WTC11 (cell line): ENCODE results near the gene AKNAD1. TPM values are rescaled to one million over a fixed set of nuclear protein-coding genes. Genes with fewer than 3 reads are reported as not detected.

Experiments
- ATAC-seq: fragments of 200-7000 bp; cut with Tn5 transposase; 2 replicates; pipeline ENCODE4 v1.10.0; 2021; ENCODE audit warnings: mild to moderate bottlenecking, moderate library complexity
- CTCF ChIA-PET: fragments of 300-600 bp; sonication (Branson Sonifier 250); formaldehyde crosslinking; loops from one replicate; lab custom pipeline; 2021; ENCODE audit warnings: antibody characterized with exemption; lab: Charles Lee
- POLR2A ChIA-PET: fragments of 350-600 bp; sonication (Branson Sonifier 250); formaldehyde crosslinking; loops from one replicate; lab custom pipeline; 2021; ENCODE audit warnings: antibody characterized with exemption; lab: Charles Lee
- DNase-seq: peaks from one replicate; pipeline ENCODE4 v3.0.0; 2021; ENCODE audit warnings: low spot score
- H3K27ac Mint-ChIP-seq: 2 replicates; pipeline ENCODE4 v1.8.0; 2021; ENCODE audit warnings: mixed read lengths
- H3K27me3 Mint-ChIP-seq: 2 replicates; pipeline ENCODE4 v1.8.0; 2021; ENCODE audit warnings: low read depth, mild to moderate bottlenecking, moderate library complexity, mixed read lengths
- H3K36me3 Mint-ChIP-seq: 2 replicates; pipeline ENCODE4 v1.8.0; 2021; ENCODE audit warnings: mixed read lengths
- H3K4me1 Mint-ChIP-seq: 2 replicates; pipeline ENCODE4 v1.8.0; 2022; ENCODE audit warnings: mixed read lengths
- H3K4me3 Mint-ChIP-seq: 2 replicates; pipeline ENCODE4 v1.8.0; 2021; ENCODE audit warnings: mild to moderate bottlenecking, moderate library complexity, mixed read lengths
- H3K9me3 Mint-ChIP-seq: 2 replicates; pipeline ENCODE4 v1.8.0; 2021; ENCODE audit warnings: mixed read lengths
- ATF2 ChIP-seq: sonication (generic); formaldehyde crosslinking; IDR thresholded peaks from 2 replicates; pipeline ENCODE4 v1.8.1; 2022; ENCODE audit warnings: low read depth, missing genetic modification reagents, borderline replicate concordance
- ATF6 ChIP-seq: sonication (generic); formaldehyde crosslinking; IDR thresholded peaks from 2 replicates; pipeline ENCODE4 v1.8.1; 2023; ENCODE audit warnings: mild to moderate bottlenecking, missing genetic modification reagents
- CTCF ChIP-seq: fragments of 200-600 bp; IDR thresholded peaks from 2 replicates; pipeline ENCODE4 v1.8.0; 2022; ENCODE audit warnings: antibody characterized with exemption
- E2F5 ChIP-seq: sonication (generic); formaldehyde crosslinking; IDR thresholded peaks from 2 replicates; pipeline ENCODE4 v1.8.1; 2022; ENCODE audit warnings: mild to moderate bottlenecking, moderate library complexity, missing genetic modification reagents
- ELF4 ChIP-seq: sonication (generic); formaldehyde crosslinking; IDR thresholded peaks from 2 replicates; pipeline ENCODE4 v1.8.1; 2022; ENCODE audit warnings: low read depth, mild to moderate bottlenecking, moderate library complexity, missing genetic modification reagents
- ERG ChIP-seq: fragments of 250-450 bp; sonication (Bioruptor Pico); IDR thresholded peaks from 2 replicates; pipeline ENCODE4 v1.8.0; 2021; ENCODE audit warnings: mild to moderate bottlenecking
- ESRRA ChIP-seq: sonication (generic); formaldehyde crosslinking; IDR thresholded peaks from 2 replicates; pipeline ENCODE4 v1.8.1; 2022; ENCODE audit warnings: mild to moderate bottlenecking, missing genetic modification reagents, borderline replicate concordance
- ETV6 ChIP-seq: sonication (generic); formaldehyde crosslinking; IDR thresholded peaks from 2 replicates; pipeline ENCODE4 v1.8.1; 2022; ENCODE audit warnings: mild to moderate bottlenecking, missing genetic modification reagents
- IRF1 ChIP-seq: sonication (generic); formaldehyde crosslinking; IDR thresholded peaks from 2 replicates; pipeline ENCODE4 v1.8.0; 2023; ENCODE audit warnings: missing genetic modification reagents
- RELA ChIP-seq: sonication (generic); formaldehyde crosslinking; IDR thresholded peaks from 2 replicates; pipeline ENCODE4 v1.8.1; 2022; ENCODE audit warnings: missing genetic modification reagents, mild to moderate bottlenecking, borderline replicate concordance
- SP1 ChIP-seq: sonication (generic); formaldehyde crosslinking; conservative IDR thresholded peaks from 2 replicates; pipeline ENCODE4 v1.8.1; 2022; ENCODE audit warnings: missing genetic modification reagents
- TP53 ChIP-seq: sonication (generic); formaldehyde crosslinking; IDR thresholded peaks from 2 replicates; pipeline ENCODE4 v1.8.1; 2023; ENCODE audit warnings: mild to moderate bottlenecking, missing genetic modification reagents
- ZNF121 ChIP-seq: sonication (generic); formaldehyde crosslinking; IDR thresholded peaks from 2 replicates; pipeline ENCODE4 v1.8.0; 2023; ENCODE audit warnings: missing genetic modification reagents
- ZSCAN18 ChIP-seq: fragments of 250-450 bp; sonication (Bioruptor Pico); IDR thresholded peaks from 2 replicates; pipeline ENCODE4 v2.1.2; 2022; ENCODE audit warnings: mild to moderate bottlenecking, moderate library complexity
- total RNA-seq: library from RNA; stranded (reverse); gene quantifications from 3 replicates; pipeline ENCODE4 v1.2.3, GENCODE V29; 2021

AKNAD1 gene
- total RNA-seq, 1 experiment from 2014 or later: not detected

GRCh38 chr1:108886292-108886691 is 29.4 kb upstream of the AKNAD1 start (continued):
- no peak for TF ChIP-seq ELF4 (CRISPR knock-in tag)

- H3K4me1 Mint-ChIP-seq: peaks cover 10% of the 10 kb centered on the region
- ATAC-seq (no peak), DNase-seq (no peak)
- CTCF ChIA-PET: no interaction called here
- no peaks in the 10 kb centered on the region for H3K27me3 Mint-ChIP-seq
- POLR2A ChIA-PET: no interaction called here
- TF ChIP-seq ZSCAN18 (CRISPR knock-in tag) (no peak), E2F5 (CRISPR knock-in tag) (no peak), ETV6 (CRISPR knock-in tag) (no peak), SP1 (CRISPR knock-in tag) (no peak), CTCF (no peak)
- H3K36me3 Mint-ChIP-seq: no peaks in the 10 kb centered on the region
- no peak overlapping the region for H3K27ac Mint-ChIP-seq
- no peaks in the 10 kb centered on the region for H3K9me3 Mint-ChIP-seq
- H3K4me3 Mint-ChIP-seq: no peak overlapping the region
These were observed 28.1 kb upstream of the AKNAD1 start for GRCh38 chr1:108884968-108885367.

GRCh38 chr1:108882837-108883236 is 25.9 kb upstream of the AKNAD1 start:
- Mint-ChIP-seq H3K4me1 (peaks cover 4% of the 10 kb centered on the region), H3K4me3 (no peak overlapping the region), H3K9me3 (no peaks in the 10 kb centered on the region), H3K27ac (no peak overlapping the region), H3K27me3 (peaks cover 2% of the 10 kb centered on the region), H3K36me3 (no peaks in the 10 kb centered on the region)
- peak; percentile 61; the same call in 1 of the 2 replicates for TF ChIP-seq ZNF121 (CRISPR knock-in tag)
- no peak for TF ChIP-seq ATF6 (CRISPR knock-in tag)
- ChIA-PET CTCF (no interaction called here), POLR2A (no interaction called here)
- no peak for DNase-seq
- ATAC-seq: no peak

- H3K9me3 Mint-ChIP-seq: no peaks in the 10 kb centered on the region
- POLR2A ChIA-PET: no interaction called here
- ATAC-seq (no peak), DNase-seq (no peak)
- CTCF ChIA-PET: interaction anchor here (0.5 kb wide), 1 partner anchor 89 kb away, joined by 4 read pairs; no protein-coding TSS in a partner anchor
- peaks cover 9% of the 10 kb centered on the region for H3K4me1 Mint-ChIP-seq
- H3K4me3 Mint-ChIP-seq: no peak overlapping the region
- H3K36me3 Mint-ChIP-seq: no peaks in the 10 kb centered on the region
- H3K27me3 Mint-ChIP-seq: peaks cover 8% of the 10 kb centered on the region
- no peak overlapping the region for H3K27ac Mint-ChIP-seq
- TF ChIP-seq ERG (no peak), IRF1 (no peak), RELA (CRISPR knock-in tag) (no peak), ATF2 (CRISPR knock-in tag) (no peak), TP53 (no peak), ESRRA (CRISPR knock-in tag) (no peak)
These were observed 24.5 kb upstream of the AKNAD1 start for GRCh38 chr1:108881369-108881768.
